GM04503 (cell line): ENCODE data around the gene GLI1.
"Not testable (repeated sequence)": the region's sequence is repeated elsewhere in the genome, so short reads cannot be mapped to it uniquely, and the experiment has no call there.

ENCODE experiments used
- DNase-seq: peaks from one replicate; pipeline ENCODE4 v3.0.0-alpha.2; 2012; ENCODE audit warnings: low read depth

The GLI1 gene

GRCh38 chr12:57476162-57476992 is 16.8 kb downstream of the GLI1 start:
- DNase-seq: no peak

- DNase-seq: no peak
These were observed 17.6 kb downstream of the GLI1 start for GRCh38 chr12:57476993-57477709.

DNA sequence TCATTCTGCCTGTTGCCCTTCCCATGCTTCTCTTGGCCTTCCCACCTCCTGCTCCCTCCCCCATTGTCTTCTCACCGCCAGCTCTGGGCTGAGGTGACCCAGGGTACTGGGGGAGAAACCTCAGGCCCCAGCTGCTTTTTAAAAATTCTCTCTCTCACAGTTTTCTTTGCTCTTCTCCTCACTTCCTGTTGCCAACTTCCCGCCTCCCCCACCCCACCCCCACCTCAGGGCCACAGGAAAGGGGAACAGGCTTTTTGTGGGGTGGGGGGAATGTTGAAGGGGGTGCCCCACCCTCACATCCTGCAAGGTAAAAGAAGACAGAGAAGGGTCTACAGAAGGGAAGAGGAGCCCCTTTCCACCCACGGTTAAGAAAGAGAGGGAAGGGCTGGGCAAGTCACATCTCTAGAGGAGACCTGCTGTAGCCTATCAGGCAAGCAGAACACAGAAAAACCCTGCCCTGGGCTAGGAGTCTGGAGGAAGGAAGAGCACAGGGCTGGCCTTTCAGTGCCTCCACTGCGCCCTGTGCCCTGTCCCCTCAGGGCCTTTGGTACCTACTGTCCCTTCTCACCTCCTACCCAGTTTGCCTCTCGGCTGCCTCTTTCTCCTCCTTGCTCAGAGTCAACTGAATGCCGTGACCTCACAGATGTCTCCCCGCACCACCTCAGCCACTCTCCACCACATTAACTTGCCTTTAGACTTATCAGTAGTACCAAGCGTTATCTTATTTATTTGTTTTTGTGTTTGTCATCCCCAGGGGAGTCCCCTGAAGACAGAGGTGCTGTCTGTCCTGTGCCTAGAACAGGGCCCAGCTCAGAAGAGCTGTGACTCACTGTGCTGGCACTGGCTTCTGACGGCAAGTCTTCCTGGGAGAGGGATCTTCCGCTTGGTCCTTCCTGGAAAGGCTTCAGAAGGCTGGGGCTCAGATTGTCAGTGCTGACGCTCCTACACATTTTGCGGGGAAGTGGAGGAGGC is 18.4 kb downstream of the GLI1 start:
- no peak for DNase-seq

GRCh38 chr12:57479043-57479375 is 19.4 kb downstream of the GLI1 start:
- no peak for DNase-seq

GRCh38 chr12:57479376-57480115 is 20.0 kb downstream of the GLI1 start, which contains the start of gene ARHGAP9:
Gene ARHGAP9, minus strand, starts transcription at chr12:57479866. Its CDS starts 460 bp downstream, at chr12:57479406.
- no peak for DNase-seq

- DNase-seq: no peak
These were observed 22.1 kb downstream of the GLI1 start for GRCh38 chr12:57481671-57482070.

DNA sequence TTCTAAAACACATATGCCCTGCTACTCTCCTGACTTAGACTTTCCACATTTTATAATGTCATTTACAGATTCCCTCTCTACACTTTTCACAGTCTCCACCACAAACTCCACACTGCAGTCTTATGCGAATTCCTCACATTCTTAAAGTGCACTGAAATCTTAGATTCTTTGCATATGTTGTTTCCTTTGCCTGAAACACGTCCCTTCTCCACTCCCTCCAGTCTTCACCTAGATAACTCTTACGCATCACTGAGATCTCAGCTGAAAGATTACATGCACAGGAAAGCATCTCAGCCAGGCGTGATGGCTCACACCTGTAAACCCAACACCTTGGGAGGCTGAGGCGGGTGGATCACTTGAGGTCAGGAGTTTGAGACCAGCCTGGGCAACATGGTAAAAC is 23.9 kb downstream of the GLI1 start:
- DNase-seq: peak; percentile 44

DNA sequence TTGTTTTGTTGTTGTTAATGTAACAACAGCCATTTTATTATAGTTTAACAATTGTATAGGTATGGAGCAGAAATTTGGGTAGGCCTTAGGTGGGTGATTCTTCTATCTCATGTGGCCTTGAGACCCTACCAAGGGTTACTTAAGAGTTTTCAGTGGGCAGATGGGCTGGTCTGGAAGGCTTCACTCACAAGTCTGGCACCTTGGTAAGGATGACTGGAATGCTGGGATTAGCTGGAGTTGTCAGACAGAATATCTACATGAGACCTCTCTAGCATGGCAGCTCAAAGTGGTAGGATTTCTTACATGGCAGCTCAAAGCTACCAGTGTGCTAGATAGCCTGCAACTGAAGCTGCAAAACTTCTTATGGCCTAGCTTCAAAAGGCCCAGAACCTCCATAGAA is 26.1 kb downstream of the GLI1 start:
- no peak for DNase-seq

DNA sequence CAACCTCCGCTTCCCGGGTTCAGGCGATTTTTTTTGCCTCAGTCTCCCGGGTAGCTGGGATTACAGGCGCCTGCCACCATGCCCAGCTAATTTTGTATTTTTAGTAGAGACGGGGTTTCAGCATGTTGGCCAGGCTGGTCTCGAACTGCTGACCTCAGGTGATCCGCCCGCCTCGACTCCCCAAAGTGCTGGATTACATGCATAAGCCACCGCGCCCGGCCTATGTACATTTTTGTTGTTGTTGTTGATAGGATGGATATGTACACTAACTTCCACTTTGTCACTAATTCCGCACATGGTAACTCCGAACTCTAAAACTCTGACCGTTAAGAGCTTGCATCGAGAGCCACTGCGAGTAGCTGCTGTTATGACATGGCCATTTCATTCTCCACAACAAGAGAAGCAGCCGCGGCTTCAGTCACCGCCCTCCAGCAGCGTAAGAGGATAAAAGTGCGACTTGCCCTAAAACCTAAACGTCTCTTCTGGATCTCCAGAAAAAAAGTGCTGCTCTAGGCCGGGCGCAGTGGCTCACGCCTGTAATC is 27.5 kb downstream of the GLI1 start:
- no peak for DNase-seq

DNA sequence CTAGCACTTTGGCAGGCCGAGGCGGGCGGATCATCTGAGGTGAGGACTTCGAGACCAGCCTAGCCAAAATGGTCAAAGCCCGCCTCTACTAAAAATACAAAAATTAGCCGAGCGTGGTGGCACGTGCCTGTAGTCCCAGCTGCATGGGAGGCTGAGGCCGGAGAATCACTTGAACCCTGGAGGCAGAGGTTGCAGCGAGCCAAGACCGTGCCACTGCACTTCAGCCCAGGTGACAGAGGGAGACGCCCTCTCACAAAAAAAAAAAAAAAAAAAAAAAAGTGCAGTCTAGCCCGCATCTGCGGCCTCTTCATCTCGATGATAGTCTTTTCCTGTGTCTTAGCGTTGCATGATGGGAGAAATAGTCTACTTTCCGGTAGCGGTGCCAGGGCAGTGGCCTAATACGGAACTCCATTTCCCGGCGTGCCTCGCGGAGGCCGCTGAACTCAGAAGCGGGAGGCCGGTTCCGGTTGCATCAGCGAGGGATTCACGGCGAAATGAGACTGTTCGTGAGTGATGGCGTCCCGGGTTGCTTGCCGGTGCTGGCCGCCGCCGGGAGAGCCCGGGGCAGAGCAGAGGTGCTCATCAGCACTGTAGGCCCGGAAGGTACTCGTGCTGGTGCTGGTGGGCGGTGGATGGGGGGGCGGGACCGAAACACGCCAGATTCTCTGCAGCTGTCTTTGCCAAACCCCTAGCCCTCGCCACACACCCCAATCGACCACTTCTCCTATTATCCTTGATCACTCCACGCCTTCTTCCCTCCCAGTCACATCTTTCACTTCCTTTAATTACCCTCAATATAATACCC is 28.2 kb downstream of the GLI1 start, which contains the start of gene MARS1:
MARS1 (plus strand) TSS at position 472 of the 805 bp plus-strand sequence; CDS start at position 495, 23 bp downstream.
- DNase-seq: peak; percentile 91

DNA sequence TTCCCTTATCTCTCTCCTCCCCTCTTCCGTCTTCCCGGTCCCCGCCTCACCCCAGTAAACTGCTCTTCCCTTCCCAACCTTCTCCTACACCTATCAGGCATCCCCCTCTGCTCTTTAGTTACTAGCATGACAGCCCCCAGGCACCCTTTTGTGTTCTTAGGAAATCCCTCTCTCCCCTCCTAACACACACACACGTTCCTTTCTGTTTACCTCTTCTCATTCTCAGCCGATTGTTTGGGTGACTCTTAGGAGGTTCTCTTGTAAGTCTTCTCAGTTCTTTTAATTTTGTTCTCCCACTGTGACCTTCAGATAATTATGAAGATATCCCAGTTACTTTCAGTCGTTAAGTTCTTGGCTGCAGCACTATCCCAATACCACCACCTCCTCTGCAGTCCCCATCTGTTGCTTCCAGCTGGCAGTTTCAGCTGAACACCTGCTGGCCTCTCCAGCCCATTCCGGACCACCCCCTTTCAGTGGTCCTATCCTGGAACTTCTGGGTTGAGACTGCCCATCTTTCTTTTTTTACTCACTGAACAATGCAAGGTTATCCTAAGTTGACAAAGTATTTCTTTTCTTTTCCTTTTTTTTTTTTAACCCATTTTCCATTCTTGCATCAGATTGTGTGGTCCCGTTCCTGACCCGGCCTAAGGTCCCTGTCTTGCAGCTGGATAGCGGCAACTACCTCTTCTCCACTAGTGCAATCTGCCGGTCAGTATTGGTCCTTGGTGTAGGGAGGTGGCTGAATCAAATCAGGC is 29.0 kb downstream of the GLI1 start:
- no peak for DNase-seq

- DNase-seq: no peak
These were observed 29.6 kb downstream of the GLI1 start for GRCh38 chr12:57489157-57489641.

DNA sequence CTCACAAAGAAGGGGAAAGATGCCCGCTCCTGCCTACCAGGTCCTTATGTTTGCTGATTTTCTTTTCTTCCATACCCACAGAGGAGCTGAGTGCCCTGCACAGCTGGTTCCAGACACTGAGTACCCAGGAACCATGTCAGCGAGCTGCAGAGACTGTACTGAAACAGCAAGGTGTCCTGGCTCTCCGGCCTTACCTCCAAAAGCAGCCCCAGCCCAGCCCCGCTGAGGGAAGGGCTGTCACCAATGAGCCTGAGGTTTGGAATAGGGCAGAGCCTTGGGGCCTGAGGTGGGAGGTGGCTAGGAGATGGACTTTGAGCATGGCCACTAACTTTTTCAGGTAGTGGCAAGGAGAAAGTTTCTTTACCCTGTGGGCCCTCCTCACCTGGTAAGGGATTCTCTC is 30.5 kb downstream of the GLI1 start:
- DNase-seq: no peak

- no peak for DNase-seq
These were observed 32.1 kb downstream of the GLI1 start for GRCh38 chr12:57491393-57492280.

GRCh38 chr12:57495051-57495701 is 35.6 kb downstream of the GLI1 start:
- not testable (repeated sequence) for DNase-seq

GRCh38 chr12:57496822-57497221 is 37.2 kb downstream of the GLI1 start:
- no peak for DNase-seq

DNA sequence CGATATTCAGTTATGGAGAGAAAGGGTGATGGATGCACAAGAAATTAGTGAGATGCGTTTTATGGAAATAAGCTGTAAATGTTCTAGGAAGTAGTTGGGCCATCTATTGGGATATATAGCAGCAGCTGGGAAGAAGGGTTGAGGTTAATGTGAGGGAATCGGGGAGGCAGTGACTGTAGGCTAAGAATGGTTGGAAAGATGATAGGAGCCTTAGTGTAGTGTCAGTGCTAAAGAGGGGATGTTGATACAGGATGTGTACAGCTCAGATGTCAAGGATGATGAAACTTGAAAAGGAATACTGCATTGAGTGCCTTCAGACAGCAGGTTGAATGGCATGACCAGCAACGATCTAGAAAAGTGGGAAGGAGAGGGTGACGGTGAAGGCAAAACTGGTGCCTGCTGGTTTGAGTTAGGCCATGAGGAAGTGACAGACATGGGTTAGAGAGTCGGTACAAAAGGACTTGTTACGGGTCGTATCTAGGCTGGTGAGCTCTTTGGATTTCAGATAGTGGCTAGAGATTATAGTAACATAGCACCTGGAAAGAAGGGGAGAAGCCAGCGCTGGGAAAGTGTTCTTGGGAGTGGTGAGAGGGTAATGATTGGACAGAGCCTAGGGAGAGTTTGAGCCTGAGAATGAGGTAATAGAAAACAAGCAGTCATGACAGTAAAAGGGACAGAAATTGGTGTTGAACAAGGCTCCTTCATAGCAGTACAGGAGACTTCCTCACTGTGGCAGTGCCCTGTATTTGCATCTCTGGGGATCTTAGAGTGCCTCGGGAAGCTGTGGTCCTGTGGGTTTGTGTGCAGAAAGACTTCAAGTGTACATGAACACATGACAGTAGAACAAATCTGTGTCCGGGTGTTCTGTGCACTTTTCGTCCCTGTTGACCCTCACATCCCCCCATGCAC is 37.9 kb downstream of the GLI1 start:
- DNase-seq: no peak
